ENCODE measurements around the gene FBP1.
"Not testable (repeated sequence)": the region's sequence is repeated elsewhere in the genome, so short reads cannot be mapped to it uniquely, and the experiment has no call there.

Gene FBP1

DNA sequence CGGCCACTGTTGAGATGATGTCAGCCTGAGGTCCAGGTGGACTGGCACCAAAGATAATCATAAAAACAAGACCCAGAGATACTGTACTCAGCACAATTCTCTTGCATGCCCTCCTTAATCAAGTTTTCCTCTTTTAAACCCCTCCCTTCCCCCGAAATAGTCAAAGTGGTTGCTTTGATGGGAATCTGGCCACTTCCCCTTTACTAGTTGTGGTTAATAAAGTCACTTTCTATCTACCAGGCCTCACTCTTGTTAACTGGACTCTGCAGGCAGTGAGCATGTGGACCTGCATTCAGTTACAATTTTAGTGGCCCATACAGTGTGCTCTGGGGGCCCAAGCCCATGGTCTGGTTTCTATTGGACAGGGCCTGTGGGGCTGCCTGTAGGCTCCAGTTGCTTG lies 63.2 kb downstream of the FBP1 start:
- DNase-seq (ENCODE audit: low read depth in 2 of 2) = no peak

DNA sequence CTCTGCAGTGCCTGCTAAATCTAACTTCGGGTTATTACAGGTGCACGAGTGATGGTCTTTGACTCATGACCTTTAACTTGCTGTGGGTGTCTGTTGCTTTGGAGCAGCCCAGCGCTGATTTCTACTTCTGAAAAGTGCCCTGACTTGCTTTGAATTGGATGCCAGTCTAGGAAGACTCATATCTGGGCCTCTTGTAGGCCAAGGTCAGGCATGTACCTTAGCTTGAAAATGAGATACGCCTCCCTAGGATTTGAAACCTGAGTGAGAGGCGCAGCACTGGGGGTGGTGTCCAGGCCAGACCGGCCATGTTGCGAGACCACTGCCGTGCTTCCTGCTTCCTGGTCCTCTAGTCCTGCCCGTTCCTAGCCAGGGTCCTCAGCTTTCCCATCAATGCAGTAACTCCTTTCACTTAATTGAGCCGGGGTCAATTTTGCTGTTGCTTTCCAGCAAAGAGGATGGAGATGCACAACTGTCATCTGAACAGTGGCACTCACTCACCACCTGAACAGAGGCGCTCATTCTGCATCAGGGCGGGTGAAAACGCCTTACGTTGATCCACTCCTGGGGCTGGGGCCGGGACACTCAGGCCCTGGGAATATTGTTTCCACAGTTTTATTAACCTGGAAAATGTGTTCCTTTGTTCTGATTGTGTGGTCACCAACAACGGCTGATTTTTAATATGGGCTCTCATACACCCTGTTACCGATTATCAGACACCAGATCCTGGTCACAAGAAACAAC lies 70.2 kb downstream of the FBP1 start:
- DNase-seq (ENCODE audit: low read depth in 2 of 2) = no peak

DNA sequence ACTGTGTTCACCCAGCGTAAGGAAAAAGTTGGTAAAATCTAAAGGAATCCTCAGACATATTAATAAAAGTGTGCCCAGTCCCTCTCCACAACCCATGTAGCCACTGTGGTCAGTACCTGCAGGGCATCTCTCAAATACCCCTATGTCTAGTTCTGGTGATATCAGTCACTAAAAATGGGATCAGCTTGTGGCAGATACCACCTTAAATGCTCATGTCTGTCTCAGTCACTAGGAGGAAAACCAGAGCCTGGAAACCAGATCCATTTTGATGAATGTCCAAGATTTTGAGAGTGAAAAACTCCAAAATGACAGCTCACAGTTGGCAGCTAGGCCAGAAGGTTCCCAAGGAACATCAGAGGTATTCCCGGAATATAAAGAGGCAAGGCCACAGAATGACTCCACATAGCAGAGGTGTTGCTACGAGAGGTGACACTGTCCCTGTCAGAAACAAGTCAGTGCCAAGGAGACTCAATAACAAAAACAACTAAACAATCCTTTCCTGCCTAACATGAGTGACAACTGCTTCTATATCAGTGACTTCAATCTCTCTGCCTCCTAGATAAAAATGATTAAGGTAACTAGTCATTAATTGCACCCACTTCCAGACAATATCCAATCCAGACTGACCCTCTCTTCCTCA lies 70.9 kb downstream of the FBP1 start:
- DNase-seq (ENCODE audit: low read depth in 2 of 2) = no peak

DNA sequence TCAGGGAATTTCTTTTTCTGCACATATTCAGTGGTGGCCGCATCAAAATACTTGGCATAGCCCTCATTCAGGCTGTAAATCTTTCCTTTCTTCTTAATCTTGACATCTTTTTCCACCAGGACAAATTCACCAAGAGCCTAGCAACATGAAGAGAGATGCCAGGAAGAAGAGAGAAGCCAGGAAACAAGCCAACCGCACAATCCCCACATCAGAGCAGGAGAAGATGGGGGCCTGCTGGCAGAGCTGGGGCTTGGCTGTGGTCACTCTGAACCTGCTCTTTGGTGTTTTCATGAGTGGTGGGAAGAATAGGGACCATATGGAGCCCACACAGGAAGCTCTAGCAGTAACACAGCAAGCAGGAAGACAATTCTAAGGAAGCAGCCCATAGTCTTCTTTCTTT lies 72.0 kb downstream of the FBP1 start:
- DNase-seq (ENCODE audit: low read depth in 2 of 2) = no peak

DNA sequence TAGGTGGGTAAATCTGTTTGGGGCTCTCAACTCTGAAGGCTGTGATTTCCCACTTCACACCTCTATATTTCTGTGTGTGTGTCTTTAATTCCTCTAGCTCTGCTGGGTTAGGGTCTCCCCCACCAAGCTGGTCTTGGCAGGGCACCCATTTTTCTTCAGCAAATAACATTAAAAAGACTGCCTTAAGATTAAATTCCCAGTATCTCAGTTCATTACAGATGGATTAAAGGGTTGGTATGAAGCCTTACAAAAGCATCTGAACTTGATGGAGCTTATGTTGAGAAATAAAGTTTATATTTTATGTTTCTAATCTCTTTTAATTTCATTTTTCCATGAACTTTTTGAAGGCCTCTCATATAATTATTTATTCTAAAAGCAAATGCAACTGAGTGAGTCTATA lies 72.8 kb downstream of the FBP1 start:
- DNase-seq (ENCODE audit: low read depth in 2 of 2) = no peak

DNA sequence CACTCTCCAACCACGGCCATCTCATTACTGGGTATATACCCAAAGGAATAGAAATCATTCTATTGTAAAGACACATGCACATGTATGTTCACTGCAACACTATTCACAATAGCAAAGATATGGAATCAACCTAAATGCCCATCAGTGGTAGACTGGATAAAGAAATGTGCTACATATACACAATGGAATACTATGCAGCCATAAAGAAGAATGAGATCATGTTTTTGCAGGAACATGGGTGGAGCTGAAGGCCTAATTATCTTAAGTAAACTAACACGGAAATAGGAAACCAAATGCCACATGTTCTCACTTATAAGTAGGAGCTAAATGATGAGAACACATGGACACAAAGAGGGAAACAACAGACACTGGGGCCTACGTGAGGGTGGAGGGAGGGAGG lies 75.0 kb downstream of the FBP1 start:
- not testable (repeated sequence) for DNase-seq (ENCODE audit: low read depth in 2 of 2)

DNA sequence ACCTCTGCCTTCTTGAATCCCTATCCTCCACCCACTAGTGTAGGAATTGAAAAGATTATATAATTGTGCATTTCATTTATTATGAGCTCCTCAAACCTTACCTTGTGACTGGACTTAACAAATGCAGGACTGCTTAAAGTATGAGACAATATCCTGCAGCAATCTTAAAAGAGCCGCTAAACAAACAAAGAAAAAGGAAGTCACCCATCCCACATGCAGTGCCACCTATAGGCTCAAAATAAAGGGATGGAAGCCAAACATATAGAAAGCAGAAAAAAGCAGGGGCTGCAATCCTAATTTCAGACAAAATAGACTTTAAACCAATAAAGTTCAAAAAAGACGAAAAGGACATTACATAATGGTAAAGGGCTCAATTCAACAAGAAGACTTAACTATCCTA lies 75.8 kb downstream of the FBP1 start:
- no peak for DNase-seq (ENCODE audit: low read depth in 2 of 2)

DNA sequence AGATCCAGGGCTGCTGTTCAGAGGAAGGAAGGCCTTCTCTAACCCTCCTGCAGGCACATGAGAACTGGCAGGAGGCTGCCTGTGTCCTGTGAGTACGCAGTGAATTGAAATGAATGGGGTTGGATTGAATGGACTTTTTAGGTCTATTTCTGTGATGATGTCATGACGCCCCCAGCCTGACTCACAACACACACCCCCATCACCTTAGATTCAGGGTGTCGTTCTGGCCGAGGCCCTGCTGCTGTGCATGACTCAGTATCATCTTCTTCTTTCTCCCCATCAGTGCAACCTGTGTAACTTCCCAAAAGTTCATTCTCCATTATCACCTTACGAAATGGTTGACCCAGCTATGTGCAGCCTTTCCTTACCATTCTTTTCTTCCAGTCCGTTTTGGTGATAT lies 79.1 kb downstream of the FBP1 start:
- DNase-seq (ENCODE audit: low read depth in 2 of 2) = no peak

DNA sequence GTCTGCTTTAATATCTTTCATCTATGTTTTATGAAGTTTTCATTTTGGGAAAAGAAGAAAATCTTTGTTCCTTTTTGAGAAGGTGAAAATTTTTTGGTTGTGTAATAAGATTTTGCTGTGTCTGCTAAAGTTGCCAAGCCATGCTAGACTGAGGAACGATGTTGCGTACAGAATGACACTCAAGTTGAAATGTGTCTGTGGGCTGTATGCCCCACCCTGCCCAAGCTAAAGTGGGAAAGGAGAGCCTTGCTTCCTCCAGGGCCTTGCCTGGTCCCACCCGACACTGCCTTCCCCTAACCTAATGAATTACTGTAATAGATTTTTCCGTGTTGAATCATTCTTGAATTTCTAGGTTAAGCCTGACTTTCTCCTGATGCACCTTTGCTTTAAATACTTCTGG lies 81.9 kb downstream of the FBP1 start:
- no peak for DNase-seq (ENCODE audit: low read depth in 2 of 2)

DNA sequence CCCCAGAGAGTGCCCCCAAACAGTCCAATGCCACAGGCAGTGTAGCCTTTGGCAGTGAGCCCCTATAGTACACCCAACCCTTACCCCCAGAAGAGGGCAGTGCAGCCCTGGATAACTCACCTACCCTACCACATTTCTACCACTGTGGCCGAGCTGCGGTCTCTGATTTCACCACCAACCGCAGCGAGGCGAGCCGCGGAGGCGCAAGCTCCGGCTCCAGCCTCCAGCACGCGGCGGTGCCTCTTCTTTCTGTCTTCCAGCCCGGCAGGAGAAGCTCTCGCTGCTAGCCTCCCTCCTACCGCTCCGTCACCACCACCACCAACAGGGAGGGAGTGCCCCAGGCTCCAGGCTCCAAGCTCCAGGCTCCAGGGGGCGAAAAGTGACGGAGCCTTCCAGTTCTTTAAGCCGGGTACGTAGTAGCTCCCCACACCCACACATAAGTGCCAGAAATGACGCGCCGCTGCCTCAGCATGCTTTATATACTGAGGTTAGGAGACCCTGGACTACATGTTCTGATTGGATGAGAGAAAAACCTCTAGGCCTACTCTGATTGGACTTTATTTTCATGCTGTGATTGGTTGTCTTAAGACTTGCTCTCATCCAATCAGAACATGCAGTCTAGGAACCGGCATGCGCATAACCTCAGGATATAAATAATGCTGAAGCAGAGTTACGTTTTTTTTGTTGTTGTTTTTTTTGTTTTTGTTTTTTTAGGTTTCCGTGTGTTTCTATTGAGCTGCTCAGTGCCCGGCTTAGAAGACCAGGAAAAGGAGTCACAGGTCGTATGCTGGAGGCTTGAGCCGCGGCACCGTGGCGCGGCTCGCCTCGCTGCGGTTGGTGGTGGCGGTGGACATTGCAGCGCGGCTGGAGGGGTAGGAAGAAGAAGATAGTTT lies 84.6 kb downstream of the FBP1 start, which contains the start of gene PCAT7:
PCAT7 (plus strand) TSS at position 645 of the 893 bp plus-strand sequence.
- peak in 1 of 2 donors; percentile 22 for DNase-seq (ENCODE audit: low read depth in 2 of 2)

DNA sequence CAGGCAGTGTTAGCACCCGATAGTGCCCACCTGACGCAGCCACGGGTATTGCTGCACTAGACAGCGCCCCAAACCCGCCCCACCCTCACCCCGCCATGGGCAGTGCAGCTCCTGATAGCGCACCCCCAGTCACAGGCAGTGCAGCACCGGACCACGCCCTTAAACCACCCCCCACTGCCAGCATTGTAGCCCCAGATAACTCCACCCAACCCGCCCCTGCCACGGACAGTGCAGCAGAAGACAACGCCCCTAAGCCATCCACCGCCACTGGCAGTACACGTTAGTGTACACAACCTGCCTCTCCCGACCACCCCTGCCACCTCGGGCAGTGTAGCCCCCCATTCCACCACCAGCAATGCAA lies 85.3 kb downstream of the FBP1 start:
- no peak for DNase-seq (ENCODE audit: low read depth in 2 of 2)
